ENCODE measurements around the gene MSRB1. TPM values are rescaled to one million over a fixed set of nuclear protein-coding genes. Genes with fewer than 3 reads are reported as not detected.

Gene MSRB1
- total and polyA plus RNA-seq, 9 of the 15 experiments (the other 6 are each of a cell fraction or from before 2014, with no cell fraction given): 5.4 to 33.7 (median 25.7) TPM

DNA sequence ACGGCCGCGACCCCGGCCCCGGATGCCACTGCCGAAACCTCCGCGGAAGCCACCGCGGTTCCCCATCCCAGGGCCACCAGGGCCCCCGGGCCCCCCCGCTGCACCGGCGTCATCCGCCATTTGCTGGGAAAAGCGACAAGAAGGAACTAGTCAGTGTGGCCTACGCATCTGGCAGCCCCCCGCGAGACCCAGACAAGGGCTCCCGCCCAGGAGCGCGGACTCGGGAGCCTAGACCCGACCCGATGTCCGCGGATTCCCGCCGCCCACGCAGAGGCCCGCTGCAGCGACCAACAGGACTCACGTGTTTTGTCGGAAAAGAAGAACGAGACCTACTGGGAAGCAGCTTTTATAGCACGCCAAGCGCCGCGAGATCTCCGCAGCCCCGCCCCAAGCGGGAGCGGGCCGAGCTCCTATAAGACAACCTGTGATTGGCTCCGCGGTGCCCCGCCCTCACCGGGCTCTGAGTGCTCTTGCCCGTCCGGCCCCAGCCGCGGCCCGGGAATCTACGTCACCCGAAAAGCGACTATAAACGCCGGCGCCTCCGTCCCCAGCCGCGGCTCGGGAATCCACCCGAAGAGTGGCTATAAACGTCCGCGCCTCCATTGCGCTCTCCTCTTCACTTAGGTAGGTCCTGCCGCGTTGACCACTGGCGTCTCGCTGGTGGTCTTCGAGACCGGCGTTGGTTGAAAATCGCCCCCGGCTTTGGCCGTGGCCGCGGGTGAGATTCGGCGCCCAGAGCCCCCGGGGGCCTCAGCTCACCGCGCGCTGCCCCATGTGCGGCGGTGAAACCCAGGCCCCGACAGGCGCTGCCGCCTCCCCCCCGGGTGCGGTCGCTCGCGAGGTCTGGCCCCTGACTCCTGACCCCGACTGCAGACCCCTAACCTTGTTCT lies 21.8 kb upstream of the MSRB1 start, which contains the start of gene RPS2 (continued):
- TF ChIP-seq, protein P1, sequence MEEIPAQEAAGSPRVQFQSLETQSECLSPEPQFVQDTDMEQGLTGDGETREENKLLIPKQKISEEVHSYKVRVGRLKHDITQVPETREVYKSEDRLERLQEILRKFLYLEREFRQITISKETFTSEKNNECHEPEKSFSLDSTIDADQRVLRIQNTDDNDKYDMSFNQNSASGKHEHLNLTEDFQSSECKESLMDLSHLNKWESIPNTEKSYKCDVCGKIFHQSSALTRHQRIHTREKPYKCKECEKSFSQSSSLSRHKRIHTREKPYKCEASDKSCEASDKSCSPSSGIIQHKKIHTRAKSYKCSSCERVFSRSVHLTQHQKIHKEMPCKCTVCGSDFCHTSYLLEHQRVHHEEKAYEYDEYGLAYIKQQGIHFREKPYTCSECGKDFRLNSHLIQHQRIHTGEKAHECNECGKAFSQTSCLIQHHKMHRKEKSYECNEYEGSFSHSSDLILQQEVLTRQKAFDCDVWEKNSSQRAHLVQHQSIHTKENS (CRISPR knock-in tag; IDR thresholded peaks at IDR 0.05): peak; percentile 47; the same call in 1 of the 2 replicates
- TF ChIP-seq HOMEZ (CRISPR knock-in tag; IDR thresholded peaks at IDR 0.05) (no peak), RBM22 (IDR thresholded peaks at IDR 0.05; ENCODE audit: low read depth, low read length, poor library complexity, severe bottlenecking) (peak; percentile 97), ZNF280A (IDR thresholded peaks at IDR 0.05; ENCODE audit: low read depth, partially characterized antibody) (no peak), CEBPG (CRISPR knock-in tag; IDR thresholded peaks at IDR 0.05) (no peak), CEBPG (tag; conservative IDR thresholded peaks at IDR 0.05 in 1 of 2, IDR thresholded peaks at IDR 0.05 in 1 of 2) (no peak), TAL1 (IDR thresholded peaks at IDR 0.05) (no peak), ZNF436 (CRISPR knock-in tag; IDR thresholded peaks at IDR 0.05) (no peak), KDM2B (CRISPR knock-in tag; IDR thresholded peaks at IDR 0.05) (no peak; the same call in 1 of the 2 replicates), MIER1 (IDR thresholded peaks at IDR 0.05; ENCODE audit: low read depth) (no peak), TFAP4 (CRISPR knock-in tag; IDR thresholded peaks at IDR 0.05; ENCODE audit: borderline replicate concordance) (peak; percentile 63), ZNF263 (CRISPR knock-in tag; IDR thresholded peaks at IDR 0.05; ENCODE audit: borderline replicate concordance) (peak; percentile 65), NEUROD1 (IDR thresholded peaks at IDR 0.05; ENCODE audit: borderline replicate concordance, low read depth, low read length, partially characterized antibody) (peak; percentile 75), PYGO2 (tag; IDR thresholded peaks at IDR 0.05) (no peak)
- TF ChIP-seq, protein P2, sequence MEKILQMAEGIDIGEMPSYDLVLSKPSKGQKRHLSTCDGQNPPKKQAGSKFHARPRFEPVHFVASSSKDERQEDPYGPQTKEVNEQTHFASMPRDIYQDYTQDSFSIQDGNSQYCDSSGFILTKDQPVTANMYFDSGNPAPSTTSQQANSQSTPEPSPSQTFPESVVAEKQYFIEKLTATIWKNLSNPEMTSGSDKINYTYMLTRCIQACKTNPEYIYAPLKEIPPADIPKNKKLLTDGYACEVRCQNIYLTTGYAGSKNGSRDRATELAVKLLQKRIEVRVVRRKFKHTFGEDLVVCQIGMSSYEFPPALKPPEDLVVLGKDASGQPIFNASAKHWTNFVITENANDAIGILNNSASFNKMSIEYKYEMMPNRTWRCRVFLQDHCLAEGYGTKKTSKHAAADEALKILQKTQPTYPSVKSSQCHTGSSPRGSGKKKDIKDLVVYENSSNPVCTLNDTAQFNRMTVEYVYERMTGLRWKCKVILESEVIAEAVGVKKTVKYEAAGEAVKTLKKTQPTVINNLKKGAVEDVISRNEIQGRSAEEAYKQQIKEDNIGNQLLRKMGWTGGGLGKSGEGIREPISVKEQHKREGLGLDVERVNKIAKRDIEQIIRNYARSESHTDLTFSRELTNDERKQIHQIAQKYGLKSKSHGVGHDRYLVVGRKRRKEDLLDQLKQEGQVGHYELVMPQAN (IDR thresholded peaks at IDR 0.05; ENCODE audit: borderline replicate concordance): peak; percentile 81; the same call in 1 of the 2 replicates
- TF ChIP-seq, protein P3, sequence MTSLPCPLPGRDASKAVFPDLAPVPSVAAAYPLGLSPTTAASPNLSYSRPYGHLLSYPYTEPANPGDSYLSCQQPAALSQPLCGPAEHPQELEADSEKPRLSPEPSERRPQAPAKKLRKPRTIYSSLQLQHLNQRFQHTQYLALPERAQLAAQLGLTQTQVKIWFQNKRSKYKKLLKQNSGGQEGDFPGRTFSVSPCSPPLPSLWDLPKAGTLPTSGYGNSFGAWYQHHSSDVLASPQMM (CRISPR knock-in tag; IDR thresholded peaks at IDR 0.05): no peak
